A549 (cell line): ENCODE measurements around the gene FAM219B. TPM values are rescaled to one million over a fixed set of nuclear protein-coding genes. Genes with fewer than 3 reads are reported as not detected.
A peak's percentile ranks its signal among the peaks of the same experiment; 100 is the strongest.

Experiments used
- ATAC-seq, 2 experiments: fragments of 200-7000 bp in 1 of 2; fragments of >200 bp in 1 of 2; cut with Nextera tagmentation in 1 of 2; cut with Tn5 transposase in 1 of 2; 3 replicates each; pipeline versions ENCODE4 v1.8.0 to v1.9.1; 2018 to 2020; ENCODE audit warnings: mild to moderate bottlenecking in 1 of 2, moderate library complexity in 1 of 2
- CTCF ChIA-PET: fragments of 300-600 bp; sonication (Branson Sonifier 250); formaldehyde crosslinking; extraction: SDS; loops from one replicate; lab custom pipeline; 2021; ENCODE audit warnings: antibody characterized with exemption, inconsistent platforms; lab: Yijun Ruan, JAX
- POLR2A ChIA-PET: fragments of 350-600 bp; formaldehyde crosslinking; extraction: SDS; loops from one replicate; lab custom pipeline; 2021; ENCODE audit warnings: antibody characterized with exemption, inconsistent platforms; lab: Yijun Ruan, JAX
- DNase-seq, 2 experiments: peaks; one replicate each; pipeline versions ENCODE4 v3.0.0 to v3.0.0-alpha.2; 2011 to 2016; ENCODE audit warnings: low read depth in 1 of 2, low spot score in 1 of 2
- FAIRE-seq: peaks from 2 replicates; lab custom pipeline; 2011; peaks lifted over from hg19 to GRCh38; lab: Jason Lieb, UNC
- H3K27ac ChIP-seq, 2 experiments: fragments of >200 bp; sonication (Bioruptor Twin); formaldehyde crosslinking; 3 replicates each; pipeline ENCODE4 v1.5.1; 2016 to 2017
- H3K4me1 ChIP-seq: fragments of >200 bp; sonication (Bioruptor Twin); formaldehyde crosslinking; 3 replicates; pipeline ENCODE4 v1.6.1; 2016
- H3K4me2 ChIP-seq: fragments of >200 bp; sonication (Bioruptor Twin); formaldehyde crosslinking; 3 replicates; pipeline ENCODE4 v1.6.1; 2016
- H3K4me3 ChIP-seq: fragments of >200 bp; sonication (Bioruptor Twin); formaldehyde crosslinking; 3 replicates; pipeline ENCODE4 v1.5.1; 2016
- H3K9me3 ChIP-seq: fragments of >200 bp; sonication (Bioruptor Twin); formaldehyde crosslinking; 3 replicates; pipeline ENCODE4 v1.6.1; 2016
- CBX8 ChIP-seq: fragments of 200-600 bp; sonication (generic); IDR thresholded peaks from 2 replicates; pipeline ENCODE4 v1.6.1; 2016
- CHD2 ChIP-seq: fragments of 150-350 bp; IDR thresholded peaks from 2 replicates; pipeline ENCODE4 v1.6.1; 2014; ENCODE audit warnings: low read length; ENCODE audit not compliant: partially characterized antibody
- EHF ChIP-seq: fragments of 250-450 bp; sonication (Bioruptor Pico); IDR thresholded peaks from 2 replicates; pipeline ENCODE4 v1.5.0; 2020; ENCODE audit warnings: mild to moderate bottlenecking
- EHMT2 ChIP-seq: fragments of 200-600 bp; sonication (generic); IDR thresholded peaks from 2 replicates; pipeline ENCODE4 v1.6.1; 2016; ENCODE audit warnings: antibody characterized with exemption, low read depth, mild to moderate bottlenecking, moderate library complexity
- HOXB5 ChIP-seq: fragments of 250-450 bp; sonication (Bioruptor Pico); IDR thresholded peaks from 2 replicates; pipeline ENCODE4 v1.5.0; 2020; ENCODE audit warnings: mild to moderate bottlenecking, moderate library complexity
- JUN ChIP-seq, 2 experiments: fragments of >200 bp; sonication (Bioruptor Twin); formaldehyde crosslinking; IDR thresholded peaks; 2 replicates in 1 of 2; 3 replicates in 1 of 2; pipeline ENCODE4 v1.6.1; 2016 to 2017
- MAFK ChIP-seq: fragments of 450-650 bp; IDR thresholded peaks from 2 replicates; pipeline ENCODE4 v1.6.1; 2014; ENCODE audit not compliant: partially characterized antibody
- NFE2L2 ChIP-seq: fragments of 150-350 bp; conservative IDR thresholded peaks from 2 replicates; pipeline ENCODE4 v1.6.1; 2014; ENCODE audit warnings: low read length
- NPAS2 ChIP-seq: fragments of 250-450 bp; sonication (Bioruptor Pico); IDR thresholded peaks from 2 replicates; pipeline ENCODE4 v1.8.0; 2022; ENCODE audit warnings: mild to moderate bottlenecking, moderate library complexity, borderline replicate concordance
- NR3C1 ChIP-seq: fragments of >200 bp; sonication (Bioruptor Twin); formaldehyde crosslinking; IDR thresholded peaks from 3 replicates; pipeline ENCODE4 v1.6.1; 2017
- PHF8 ChIP-seq: fragments of 200-600 bp; sonication (generic); IDR thresholded peaks from 2 replicates; pipeline ENCODE4 v1.6.1; 2016; ENCODE audit warnings: low read depth, mild to moderate bottlenecking, antibody characterized with exemption, moderate library complexity, borderline replicate concordance
- POLR2A ChIP-seq: IDR thresholded peaks from 2 replicates; pipeline ENCODE4 v1.6.1; 2012; ENCODE audit warnings: mild to moderate bottlenecking, low read length
- POLR2AphosphoS2 ChIP-seq: conservative IDR thresholded peaks from 2 replicates; pipeline ENCODE4 v1.6.1; 2012; ENCODE audit warnings: low read length, improper control_type of control experiment, inconsistent platforms
- RCOR1 ChIP-seq: fragments of 150-350 bp; IDR thresholded peaks from 2 replicates; pipeline ENCODE4 v1.6.1; 2014; ENCODE audit warnings: antibody characterized with exemption, low read length, low read depth
- TFCP2L1 ChIP-seq: fragments of 250-450 bp; sonication (Bioruptor Pico); IDR thresholded peaks from 2 replicates; pipeline ENCODE4 v1.5.0; 2021; ENCODE audit warnings: mild to moderate bottlenecking
- ZNF302 ChIP-seq: fragments of 250-450 bp; sonication (Bioruptor Pico); IDR thresholded peaks from 2 replicates; pipeline ENCODE4 v1.9.0; 2021; ENCODE audit warnings: inconsistent platforms, mild to moderate bottlenecking, moderate library complexity
- WGBS: methylation state at CpG from one replicate; pipeline ENCODE4 v1.1.6; 2017; ENCODE audit errors: missing lambda C conversion rate; 5-methylcytosine and 5-hydroxymethylcytosine counted together
- polyA plus RNA-seq, 4 experiments: library from polyadenylated mRNA; depleted of rRNA in 3 of 4; stranded (reverse); fragments of >200 nt; fragmentation: RNase III in 1 of 4; extraction: RNeasy Plus Mini Kit Qiagen cat#74134 plus additional on column Dnase treatment in 1 of 4; gene quantifications; 2 replicates in 3 of 4; 3 replicates in 1 of 4; pipeline ENCODE4 v1.2.3, GENCODE V29; 2011 to 2017
- TF ChIP-seq, protein P1 (sequence below): fragments of 200-600 bp; sonication (generic); IDR thresholded peaks from 2 replicates; pipeline ENCODE4 v1.6.1; 2016; ENCODE audit warnings: antibody characterized with exemption, mild to moderate bottlenecking, moderate library complexity
- TF ChIP-seq, protein P2 (sequence below): IDR thresholded peaks from 2 replicates; pipeline ENCODE4 v1.6.1; 2012; ENCODE audit warnings: low read depth, borderline replicate concordance
- TF ChIP-seq, protein P3 (sequence below): fragments of >200 bp; sonication (Bioruptor Twin); formaldehyde crosslinking; IDR thresholded peaks from 3 replicates; pipeline ENCODE4 v1.5.1; 2016
- TF ChIP-seq, protein P4 (sequence below): IDR thresholded peaks from 2 replicates; pipeline ENCODE4 v1.6.1; 2012
- TF ChIP-seq, protein P5 (sequence below): fragments of >200 bp; sonication (Bioruptor Twin); formaldehyde crosslinking; IDR thresholded peaks from 2 replicates; pipeline ENCODE4 v1.6.1; 2016
- TF ChIP-seq, protein P6 (sequence below): fragments of 250-450 bp; sonication (Bioruptor Pico); IDR thresholded peaks from 2 replicates; pipeline ENCODE4 v1.5.0; 2020; ENCODE audit warnings: low read depth, mild to moderate bottlenecking, moderate library complexity
- TF ChIP-seq, protein P7 (sequence below): fragments of >200 bp; sonication (Bioruptor Twin); formaldehyde crosslinking; IDR thresholded peaks from 3 replicates; pipeline ENCODE4 v1.6.1; 2016

The FAM219B gene
- polyA plus RNA-seq, 2 of the 4 experiments (the other 2 are of a cell fraction) = 36.9 to 46.2 TPM

DNA sequence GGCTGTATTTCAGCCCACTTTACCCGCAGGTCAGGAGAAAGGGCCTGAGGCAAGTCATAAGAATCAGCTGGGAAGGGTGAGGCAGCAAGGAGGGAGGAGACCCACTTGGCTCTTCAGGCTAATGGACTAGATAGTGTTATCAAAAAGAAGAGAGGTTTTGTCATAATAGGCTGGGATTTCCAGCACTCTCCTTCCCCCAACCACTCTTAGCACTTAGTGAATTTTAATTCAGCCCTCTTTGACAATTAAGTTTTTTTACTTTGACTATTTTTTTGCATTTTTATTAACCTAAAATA lies 16.0 kb downstream of the FAM219B start:
- ChIA-PET CTCF (interaction anchor here (1.0 to 9.2 kb wide), 3 partner anchors 10 to 121 kb away, joined by 3 to 92 read pairs (median 4); partner anchors contain the start of gene FAM219B), POLR2A (interaction anchor here (0.9 to 1.8 kb wide), 3 partner anchors 10 to 47 kb away, joined by 3 to 15 read pairs (median 11); partner anchors contain the start of genes COX5A and FAM219B)
- DNase-seq (no peak), ATAC-seq (no peak), FAIRE-seq (no peak)
- peak overlapping the region; percentile 80 for H3K4me2 ChIP-seq
- TF ChIP-seq ZNF302 (CRISPR knock-in tag) (no peak), CHD2 (no peak), JUN (IDR thresholded peaks at IDR 0.05) (no peak), MAFK (no peak), EHF (CRISPR knock-in tag) (no peak), EHMT2 (no peak), NFE2L2 (no peak), NPAS2 (CRISPR knock-in tag) (no peak), NR3C1 (no peak), RCOR1 (no peak), CBX8 (no peak)
- TF ChIP-seq, protein P1, sequence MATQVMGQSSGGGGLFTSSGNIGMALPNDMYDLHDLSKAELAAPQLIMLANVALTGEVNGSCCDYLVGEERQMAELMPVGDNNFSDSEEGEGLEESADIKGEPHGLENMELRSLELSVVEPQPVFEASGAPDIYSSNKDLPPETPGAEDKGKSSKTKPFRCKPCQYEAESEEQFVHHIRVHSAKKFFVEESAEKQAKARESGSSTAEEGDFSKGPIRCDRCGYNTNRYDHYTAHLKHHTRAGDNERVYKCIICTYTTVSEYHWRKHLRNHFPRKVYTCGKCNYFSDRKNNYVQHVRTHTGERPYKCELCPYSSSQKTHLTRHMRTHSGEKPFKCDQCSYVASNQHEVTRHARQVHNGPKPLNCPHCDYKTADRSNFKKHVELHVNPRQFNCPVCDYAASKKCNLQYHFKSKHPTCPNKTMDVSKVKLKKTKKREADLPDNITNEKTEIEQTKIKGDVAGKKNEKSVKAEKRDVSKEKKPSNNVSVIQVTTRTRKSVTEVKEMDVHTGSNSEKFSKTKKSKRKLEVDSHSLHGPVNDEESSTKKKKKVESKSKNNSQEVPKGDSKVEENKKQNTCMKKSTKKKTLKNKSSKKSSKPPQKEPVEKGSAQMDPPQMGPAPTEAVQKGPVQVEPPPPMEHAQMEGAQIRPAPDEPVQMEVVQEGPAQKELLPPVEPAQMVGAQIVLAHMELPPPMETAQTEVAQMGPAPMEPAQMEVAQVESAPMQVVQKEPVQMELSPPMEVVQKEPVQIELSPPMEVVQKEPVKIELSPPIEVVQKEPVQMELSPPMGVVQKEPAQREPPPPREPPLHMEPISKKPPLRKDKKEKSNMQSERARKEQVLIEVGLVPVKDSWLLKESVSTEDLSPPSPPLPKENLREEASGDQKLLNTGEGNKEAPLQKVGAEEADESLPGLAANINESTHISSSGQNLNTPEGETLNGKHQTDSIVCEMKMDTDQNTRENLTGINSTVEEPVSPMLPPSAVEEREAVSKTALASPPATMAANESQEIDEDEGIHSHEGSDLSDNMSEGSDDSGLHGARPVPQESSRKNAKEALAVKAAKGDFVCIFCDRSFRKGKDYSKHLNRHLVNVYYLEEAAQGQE = no peak
- TF ChIP-seq, protein P2, sequence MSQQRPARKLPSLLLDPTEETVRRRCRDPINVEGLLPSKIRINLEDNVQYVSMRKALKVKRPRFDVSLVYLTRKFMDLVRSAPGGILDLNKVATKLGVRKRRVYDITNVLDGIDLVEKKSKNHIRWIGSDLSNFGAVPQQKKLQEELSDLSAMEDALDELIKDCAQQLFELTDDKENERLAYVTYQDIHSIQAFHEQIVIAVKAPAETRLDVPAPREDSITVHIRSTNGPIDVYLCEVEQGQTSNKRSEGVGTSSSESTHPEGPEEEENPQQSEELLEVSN = no peak
- TF ChIP-seq, protein P3, sequence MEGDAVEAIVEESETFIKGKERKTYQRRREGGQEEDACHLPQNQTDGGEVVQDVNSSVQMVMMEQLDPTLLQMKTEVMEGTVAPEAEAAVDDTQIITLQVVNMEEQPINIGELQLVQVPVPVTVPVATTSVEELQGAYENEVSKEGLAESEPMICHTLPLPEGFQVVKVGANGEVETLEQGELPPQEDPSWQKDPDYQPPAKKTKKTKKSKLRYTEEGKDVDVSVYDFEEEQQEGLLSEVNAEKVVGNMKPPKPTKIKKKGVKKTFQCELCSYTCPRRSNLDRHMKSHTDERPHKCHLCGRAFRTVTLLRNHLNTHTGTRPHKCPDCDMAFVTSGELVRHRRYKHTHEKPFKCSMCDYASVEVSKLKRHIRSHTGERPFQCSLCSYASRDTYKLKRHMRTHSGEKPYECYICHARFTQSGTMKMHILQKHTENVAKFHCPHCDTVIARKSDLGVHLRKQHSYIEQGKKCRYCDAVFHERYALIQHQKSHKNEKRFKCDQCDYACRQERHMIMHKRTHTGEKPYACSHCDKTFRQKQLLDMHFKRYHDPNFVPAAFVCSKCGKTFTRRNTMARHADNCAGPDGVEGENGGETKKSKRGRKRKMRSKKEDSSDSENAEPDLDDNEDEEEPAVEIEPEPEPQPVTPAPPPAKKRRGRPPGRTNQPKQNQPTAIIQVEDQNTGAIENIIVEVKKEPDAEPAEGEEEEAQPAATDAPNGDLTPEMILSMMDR = no peak
- peak overlapping the region; percentile 63 for H3K4me3 ChIP-seq
- WGBS = 0% methylated on average over 1 of the region's 1 CpG
- H3K4me1 ChIP-seq = peaks cover 9% of the 10 kb centered on the region; the same call in 1 of the 3 replicates
- peak overlapping the region; percentile 78 to 90 for H3K27ac ChIP-seq
- H3K9me3 ChIP-seq = no peaks in the 10 kb centered on the region

DNA sequence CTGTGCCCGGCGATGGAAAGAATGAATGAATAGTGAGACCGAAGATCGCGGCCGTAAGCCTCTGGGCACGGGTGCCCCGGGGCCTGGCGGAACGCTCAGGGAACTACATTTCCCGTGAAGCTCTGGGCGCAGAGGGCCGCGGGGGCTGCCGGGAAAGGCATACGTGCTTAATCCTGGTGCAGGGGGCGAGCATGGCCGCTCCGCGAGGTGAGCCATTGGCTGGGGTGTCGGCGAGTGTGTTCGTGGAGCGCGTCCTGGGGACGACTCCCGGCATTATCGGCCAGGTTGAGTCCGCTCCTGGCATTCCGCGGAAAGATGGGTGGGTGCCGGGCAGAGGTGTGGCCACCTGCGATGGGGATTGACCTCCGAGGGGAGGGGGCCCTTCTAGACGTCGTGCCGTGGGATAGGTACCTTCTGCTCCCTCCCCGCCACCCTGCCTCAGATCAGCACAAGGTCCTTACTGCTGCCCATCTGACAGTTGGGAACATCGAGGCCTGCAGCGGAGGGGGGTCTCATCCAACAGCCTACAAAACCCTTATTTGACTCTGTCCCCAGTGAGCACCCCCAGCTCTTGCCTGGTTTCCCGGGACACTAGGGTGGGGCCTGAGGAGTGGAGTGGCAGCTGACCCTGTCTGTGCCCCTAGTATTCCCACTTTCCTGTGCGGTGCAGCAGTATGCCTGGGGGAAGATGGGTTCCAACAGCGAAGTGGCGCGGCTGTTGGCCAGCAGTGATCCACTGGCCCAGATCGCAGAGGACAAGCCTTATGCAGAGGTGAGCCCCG lies 16.6 kb downstream of the FAM219B start, which contains the start of gene MPI:
MPI (plus strand) TSS at position 160 of the 782 bp plus-strand sequence; CDS start at position 192, 32 bp downstream.
- FAIRE-seq (no peak), DNase-seq (peak; percentile 80 to 100), ATAC-seq (peak; percentile 96 to 99)
- TF ChIP-seq PHF8 (peak; percentile 97; the same call in 1 of the 2 replicates), TFCP2L1 (CRISPR knock-in tag) (no peak), CHD2 (peak; percentile 4), POLR2A (peak; percentile 99), HOXB5 (CRISPR knock-in tag) (0 out of 2 replicates have a peak, but pooled peaks have one; percentile 67), POLR2AphosphoS2 (no peak), JUN (IDR thresholded peaks at IDR 0.05) (peak; percentile 23 to 90; a peak in 4 of 5 replicates)
- TF ChIP-seq, protein P4, sequence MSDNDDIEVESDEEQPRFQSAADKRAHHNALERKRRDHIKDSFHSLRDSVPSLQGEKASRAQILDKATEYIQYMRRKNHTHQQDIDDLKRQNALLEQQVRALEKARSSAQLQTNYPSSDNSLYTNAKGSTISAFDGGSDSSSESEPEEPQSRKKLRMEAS = peak; percentile 92
- TF ChIP-seq, protein P5, sequence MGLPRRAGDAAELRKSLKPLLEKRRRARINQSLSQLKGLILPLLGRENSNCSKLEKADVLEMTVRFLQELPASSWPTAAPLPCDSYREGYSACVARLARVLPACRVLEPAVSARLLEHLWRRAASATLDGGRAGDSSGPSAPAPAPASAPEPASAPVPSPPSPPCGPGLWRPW = no peak
- TF ChIP-seq, protein P6, sequence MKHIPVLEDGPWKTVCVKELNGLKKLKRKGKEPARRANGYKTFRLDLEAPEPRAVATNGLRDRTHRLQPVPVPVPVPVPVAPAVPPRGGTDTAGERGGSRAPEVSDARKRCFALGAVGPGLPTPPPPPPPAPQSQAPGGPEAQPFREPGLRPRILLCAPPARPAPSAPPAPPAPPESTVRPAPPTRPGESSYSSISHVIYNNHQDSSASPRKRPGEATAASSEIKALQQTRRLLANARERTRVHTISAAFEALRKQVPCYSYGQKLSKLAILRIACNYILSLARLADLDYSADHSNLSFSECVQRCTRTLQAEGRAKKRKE = 0 out of 2 replicates have a peak, but pooled peaks have one; percentile 4
- TF ChIP-seq, protein P7, sequence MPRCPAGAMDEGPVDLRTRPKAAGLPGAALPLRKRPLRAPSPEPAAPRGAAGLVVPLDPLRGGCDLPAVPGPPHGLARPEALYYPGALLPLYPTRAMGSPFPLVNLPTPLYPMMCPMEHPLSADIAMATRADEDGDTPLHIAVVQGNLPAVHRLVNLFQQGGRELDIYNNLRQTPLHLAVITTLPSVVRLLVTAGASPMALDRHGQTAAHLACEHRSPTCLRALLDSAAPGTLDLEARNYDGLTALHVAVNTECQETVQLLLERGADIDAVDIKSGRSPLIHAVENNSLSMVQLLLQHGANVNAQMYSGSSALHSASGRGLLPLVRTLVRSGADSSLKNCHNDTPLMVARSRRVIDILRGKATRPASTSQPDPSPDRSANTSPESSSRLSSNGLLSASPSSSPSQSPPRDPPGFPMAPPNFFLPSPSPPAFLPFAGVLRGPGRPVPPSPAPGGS = peak; percentile 76; the same call in 2 of the 3 replicates
- ChIA-PET CTCF (interaction anchor here (1.0 to 9.2 kb wide), 5 partner anchors 11 to 121 kb away, joined by 3 to 92 read pairs (median 3); partner anchors contain the start of gene FAM219B), POLR2A (interaction anchor here (0.5 to 1.8 kb wide), 9 partner anchors 8 to 105 kb away, joined by 3 to 15 read pairs (median 4); partner anchors contain the start of genes COX5A and FAM219B)
- Histone ChIP-seq H3K9me3 (no peaks in the 10 kb centered on the region), H3K4me3 (peak within 1 kb of the TSS; percentile 63), H3K4me1 (peaks cover 9% of the 10 kb centered on the region; the same call in 1 of the 3 replicates), H3K27ac (peak within 1 kb of the TSS; percentile 78 to 90), H3K4me2 (peak within 1 kb of the TSS; percentile 80)
- WGBS = 8% methylated on average over 46 of the region's 47 CpGs
